SW 1271 (cell line): Measurements from ENCODE around the gene URI1.
"Not testable (repeated sequence)": the region's sequence is repeated elsewhere in the genome, so short reads cannot be mapped to it uniquely, and the experiment has no call there.

Experiments used
- DNase-seq, 2 experiments: peaks; one replicate each; lab custom pipeline; 2025; lab: John Stamatoyannopoulos, UW

URI1 gene

GRCh38 chr19:29941828-29942403, at the start of gene URI1:
Gene URI1 (plus strand): TSS chr19:29942239. CDS start chr19:29942548, 309 bp downstream.
- DNase-seq: peak; percentile 35 to 67

GRCh38 chr19:29893606-29894284, 48.3 kb upstream of the URI1 start:
- no peak for DNase-seq

GRCh38 chr19:29896802-29897201, 45.2 kb upstream of the URI1 start:
- no peak for DNase-seq

DNA sequence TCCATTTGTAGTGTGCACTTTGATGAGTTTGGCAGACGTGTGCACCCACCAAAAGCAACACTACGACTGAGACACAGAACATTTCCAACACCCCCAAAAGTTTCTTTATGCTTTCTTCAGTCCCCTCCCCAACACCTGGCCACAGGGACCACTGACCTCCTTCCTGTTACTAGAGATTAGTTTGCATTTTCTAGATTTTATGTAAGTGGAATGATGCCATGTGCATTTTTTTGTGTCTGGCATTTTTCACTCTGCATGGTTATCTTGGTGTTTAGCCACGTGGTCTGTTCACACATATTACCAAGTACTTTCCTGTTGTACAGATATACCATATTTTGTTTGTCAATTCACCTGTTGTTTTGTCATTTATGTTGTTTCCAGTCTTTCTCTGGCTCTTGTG, 44.6 kb upstream of the URI1 start:
- DNase-seq: no peak

DNA sequence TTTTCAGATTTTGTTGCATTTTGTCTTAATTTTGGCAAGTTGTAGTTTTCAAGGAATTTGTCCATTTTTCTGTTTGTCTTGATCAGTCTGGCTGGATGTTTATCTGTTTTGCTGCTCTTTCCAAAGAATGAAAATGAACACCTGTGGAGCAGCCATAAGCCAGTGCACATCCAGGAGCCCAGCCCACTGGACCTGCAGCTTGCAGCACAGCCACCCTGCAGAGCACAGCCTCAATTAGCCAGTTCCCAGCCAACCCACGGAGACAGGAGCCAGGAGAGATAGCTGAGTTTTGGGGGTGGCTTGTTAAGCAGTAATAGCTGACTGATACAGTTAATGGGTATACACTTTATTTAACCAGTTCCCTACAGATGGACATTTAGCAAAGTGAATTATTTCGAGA, 38.0 kb upstream of the URI1 start:
- DNase-seq: no peak

DNA sequence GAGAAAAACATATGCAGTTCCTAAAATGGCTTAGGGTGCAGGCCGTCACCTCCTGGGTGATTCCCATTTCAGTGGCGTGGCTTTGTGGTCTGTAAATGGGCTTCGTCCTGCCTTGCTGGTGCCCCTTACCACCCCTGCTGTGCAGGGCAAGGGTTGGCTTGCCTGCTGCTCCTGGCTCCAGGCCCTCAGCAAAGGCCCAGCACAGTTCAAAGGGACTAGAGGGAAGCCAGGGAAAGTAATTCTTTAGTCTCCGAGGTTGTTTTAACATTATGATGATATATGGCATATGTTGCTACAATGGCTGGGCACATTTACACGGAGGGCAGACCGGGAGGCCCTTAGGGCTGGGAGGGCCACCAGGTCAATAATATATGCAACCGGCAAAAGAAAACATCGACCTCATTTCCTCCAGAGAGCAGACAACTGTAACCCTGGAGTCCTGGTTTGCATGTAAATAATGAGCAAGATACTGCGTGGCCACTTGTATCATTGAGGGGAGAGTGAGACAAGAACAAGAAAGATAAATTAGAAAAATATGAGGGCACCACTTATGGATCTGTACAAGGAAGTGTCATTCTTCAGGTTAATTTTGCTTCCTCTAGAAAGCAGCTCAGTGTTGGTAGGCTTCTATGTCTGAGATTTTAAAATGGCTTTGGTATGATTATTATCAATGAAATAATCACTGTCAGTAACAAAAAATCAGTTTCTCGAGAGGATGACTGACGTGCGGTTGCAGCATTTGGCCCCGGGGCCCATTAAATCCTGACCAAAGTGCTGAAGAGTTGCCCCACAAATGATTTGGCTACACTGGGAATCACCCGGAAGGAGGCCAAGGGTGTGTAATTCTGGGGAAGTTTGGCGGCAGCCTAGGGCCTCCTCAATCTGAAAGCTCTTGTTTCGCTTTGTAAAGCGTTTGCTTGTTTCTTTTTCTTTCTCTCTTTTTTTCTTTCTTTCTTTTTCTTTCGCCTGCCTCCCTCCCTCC, 32.8 kb upstream of the URI1 start:
- no peak for DNase-seq

DNA sequence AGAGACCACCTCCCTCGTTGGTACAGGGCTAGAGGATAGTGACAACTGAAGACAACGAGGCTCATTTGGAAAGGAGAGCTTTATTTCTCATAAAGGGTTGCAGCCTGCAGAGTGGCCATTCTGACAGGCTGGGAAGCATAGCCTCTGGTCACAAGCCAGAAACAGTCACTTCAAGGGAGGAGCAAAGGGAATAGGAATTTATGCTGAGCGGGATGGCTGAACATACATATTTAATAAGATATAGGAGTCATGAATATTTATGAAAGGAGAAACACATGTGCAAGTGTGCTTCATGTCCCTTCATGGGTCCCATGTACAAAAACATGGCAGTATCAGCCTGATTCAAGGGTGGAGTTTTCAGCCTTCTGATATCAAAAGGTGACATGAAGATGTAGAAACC, 27.1 kb upstream of the URI1 start:
- no peak for DNase-seq

GRCh38 chr19:29915832-29916231, 26.2 kb upstream of the URI1 start:
- not testable (repeated sequence) for DNase-seq

- no peak for DNase-seq
Observed at GRCh38 chr19:29917911-29918310, 24.1 kb upstream of the URI1 start.

- DNase-seq: no peak
Observed at GRCh38 chr19:29918891-29919290, 23.1 kb upstream of the URI1 start.

- DNase-seq: no peak
Observed at GRCh38 chr19:29922972-29923371, 19.1 kb upstream of the URI1 start.

- no peak for DNase-seq
Observed at GRCh38 chr19:29923653-29924052, 18.4 kb upstream of the URI1 start.

GRCh38 chr19:29926031-29926430, 16.0 kb upstream of the URI1 start:
- DNase-seq: no peak

DNA sequence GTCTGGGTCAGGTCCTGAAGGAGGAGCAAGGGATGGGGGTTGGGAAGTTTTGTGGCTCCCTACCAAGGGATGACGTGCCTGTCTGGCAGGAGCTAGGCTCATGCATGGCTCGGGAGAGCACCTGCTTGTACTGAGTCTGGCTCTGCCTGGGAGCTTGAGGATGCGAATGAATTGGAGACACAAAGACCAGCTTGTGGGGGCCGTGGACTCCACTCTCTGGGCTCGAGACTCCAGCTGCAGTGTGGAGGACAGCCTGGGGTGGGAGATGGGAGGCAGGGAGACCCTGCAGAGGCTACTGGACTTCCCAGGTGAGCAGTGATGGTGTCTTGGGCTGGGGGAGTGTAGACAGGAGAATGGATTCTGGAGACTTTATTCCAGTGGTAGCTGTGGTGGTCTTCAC, 15.2 kb upstream of the URI1 start:
- DNase-seq: no peak

DNA sequence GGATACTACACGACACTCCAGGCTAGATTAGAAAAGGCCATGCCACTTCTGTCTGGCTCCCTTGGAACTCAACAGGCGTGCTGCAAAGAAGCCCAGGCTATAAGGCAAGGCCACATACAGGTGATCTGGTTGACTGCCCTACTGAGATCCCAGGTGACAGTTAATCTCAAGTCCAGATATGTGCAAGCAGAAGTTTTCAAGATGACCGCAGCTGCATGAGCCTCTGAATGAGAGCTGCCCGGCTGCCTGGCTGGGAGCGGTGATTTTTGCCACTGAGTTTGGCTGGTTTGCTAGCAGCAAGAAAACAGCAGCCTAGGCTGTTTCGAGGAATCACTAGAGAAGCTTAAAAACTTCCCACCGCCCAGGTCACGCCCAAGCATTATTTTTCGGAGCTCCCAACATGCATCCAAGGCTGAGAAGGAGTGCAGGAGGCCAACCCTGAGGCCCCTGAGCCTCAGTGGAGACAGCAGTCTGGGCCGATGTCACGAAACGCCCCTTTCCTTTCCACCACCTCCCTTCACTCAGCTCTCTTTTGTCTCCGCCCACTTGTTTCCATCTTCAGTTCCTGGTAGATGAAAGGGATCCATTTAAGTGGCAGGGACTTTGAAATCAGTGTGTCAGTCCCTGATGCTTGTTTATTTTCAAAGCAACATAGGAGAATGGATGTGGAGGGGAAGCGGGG, 14.0 kb upstream of the URI1 start:
- no peak for DNase-seq

GRCh38 chr19:29928831-29929230, 13.2 kb upstream of the URI1 start:
- no peak for DNase-seq

DNA sequence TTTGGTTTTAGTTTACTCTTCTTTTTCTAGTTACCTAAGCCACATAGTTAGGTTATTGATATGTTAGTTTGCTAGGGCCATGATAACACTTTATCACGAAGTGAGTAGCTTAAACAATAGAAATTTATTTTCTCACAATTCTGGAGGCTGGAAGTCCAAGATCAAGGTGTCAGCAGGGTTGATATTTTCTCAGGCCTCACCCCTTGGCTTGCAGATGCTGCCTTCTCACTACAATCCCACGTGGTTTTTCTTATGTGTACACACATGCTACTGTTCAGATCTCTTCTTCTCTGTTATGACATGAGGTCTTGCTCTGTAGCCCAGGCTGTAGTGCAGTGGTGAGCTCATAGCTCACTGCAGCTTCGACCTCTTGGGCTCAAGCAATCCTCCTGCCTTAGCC, 7.8 kb upstream of the URI1 start:
- no peak for DNase-seq

GRCh38 chr19:29934781-29935180, 7.3 kb upstream of the URI1 start:
- DNase-seq: no peak

- DNase-seq: no peak
Observed at GRCh38 chr19:29936409-29936808, 5.6 kb upstream of the URI1 start.

DNA sequence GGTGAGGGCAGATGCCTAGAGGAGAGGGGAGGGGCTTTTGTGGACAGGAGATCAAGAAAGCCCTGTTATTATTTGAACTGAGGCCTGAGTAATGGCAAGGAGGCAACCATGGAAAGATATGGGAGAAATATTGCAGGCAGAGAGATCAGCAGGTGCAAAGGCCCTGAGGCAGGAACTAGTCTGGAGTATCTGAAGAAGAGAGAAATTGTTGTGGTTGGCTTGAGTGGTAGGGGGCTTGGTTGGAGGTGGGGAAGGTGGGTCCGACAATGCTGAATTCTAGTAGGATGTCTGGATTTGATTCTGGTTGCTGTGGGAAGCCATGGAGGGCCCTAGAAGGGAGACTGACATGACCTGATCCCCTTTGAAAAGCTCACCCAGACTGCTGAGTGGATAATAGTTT, 2.4 kb upstream of the URI1 start:
- DNase-seq: no peak

DNA sequence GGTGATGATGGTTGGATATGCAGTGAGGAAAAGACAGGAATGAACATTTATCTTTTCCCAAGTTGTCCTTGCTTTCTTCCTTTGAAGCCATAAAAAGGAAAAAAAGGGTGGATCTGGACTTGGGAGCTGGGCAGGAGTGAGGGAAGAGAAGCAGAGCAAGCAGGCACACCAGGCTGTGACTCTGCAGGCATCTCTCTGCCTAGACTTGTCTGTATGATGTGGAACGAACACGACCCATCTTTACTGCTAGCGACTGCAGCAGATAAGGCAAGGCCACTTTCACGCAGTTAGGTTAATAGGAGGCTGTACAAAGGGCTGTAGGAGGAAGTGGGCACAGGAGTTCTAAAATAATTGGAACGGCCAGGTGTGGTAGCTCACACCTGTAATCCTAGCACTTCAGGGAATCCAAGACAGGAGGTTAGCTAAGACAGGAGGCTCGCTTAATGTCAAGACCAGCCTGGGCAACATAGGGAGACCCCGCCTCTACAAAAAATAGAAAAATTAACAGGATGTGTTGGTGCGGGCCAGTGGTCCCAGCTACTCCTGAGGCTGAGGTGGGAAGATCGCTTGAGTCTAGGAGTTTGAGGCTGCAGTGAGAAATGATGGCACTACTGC, 961 bp upstream of the URI1 start:
- no peak for DNase-seq
